Ramos (cell line): Measurements from ENCODE around the gene UBR1.
"Not testable (repeated sequence)": the region's sequence is repeated elsewhere in the genome, so short reads cannot be mapped to it uniquely, and the experiment has no call there.

Source experiments
- in situ Hi-C: fragments of 300-500 bp; cut with MboI; formaldehyde crosslinking; loops from one replicate; pipeline ENCODE4 v1.14.3; 2022; ENCODE audit warnings: low sequenced_read_pairs; ENCODE audit not compliant: unreplicated experiment

UBR1 gene

GRCh38 chr15:43105778-43106485 is at the start of gene UBR1:
UBR1 (minus strand) TSS chr15:43106038; CDS start chr15:43106022, 16 bp downstream.
- in situ Hi-C loops: no loop called here

- in situ Hi-C loops: no loop called here
Observed at GRCh38 chr15:43153269-43153668, 47.4 kb upstream of the UBR1 start.

- in situ Hi-C loops: no loop called here
Observed at GRCh38 chr15:43151688-43152087, 45.9 kb upstream of the UBR1 start.

- in situ Hi-C loops: no loop called here
Observed at GRCh38 chr15:43150191-43150929, 44.5 kb upstream of the UBR1 start.

- in situ Hi-C loops: no loop called here
Observed at GRCh38 chr15:43146184-43146583, 40.3 kb upstream of the UBR1 start.

- in situ Hi-C loops: no loop called here
Observed at GRCh38 chr15:43144512-43144911, 38.7 kb upstream of the UBR1 start.

- in situ Hi-C loops: no loop called here
Observed at GRCh38 chr15:43143203-43143941, 37.5 kb upstream of the UBR1 start.

GRCh38 chr15:43135351-43135750 is 29.5 kb upstream of the UBR1 start:
- in situ Hi-C loops: no loop called here

GRCh38 chr15:43134157-43134635 is 28.4 kb upstream of the UBR1 start:
- in situ Hi-C loops: no loop called here

- in situ Hi-C loops: no loop called here
Observed at GRCh38 chr15:43133430-43134156, 27.8 kb upstream of the UBR1 start, which contains the start of gene TMEM62. TMEM62 (plus strand) TSS chr15:43133586; CDS start chr15:43133803, 217 bp downstream.

- in situ Hi-C loops: no loop called here
Observed at GRCh38 chr15:43132830-43133429, 27.1 kb upstream of the UBR1 start.

GRCh38 chr15:43128980-43129335 is 23.1 kb upstream of the UBR1 start:
- in situ Hi-C loops: no loop called here

- in situ Hi-C loops: not testable (repeated sequence)
Observed at GRCh38 chr15:43128174-43128979, 22.5 kb upstream of the UBR1 start.

- in situ Hi-C loops: no loop called here
Observed at GRCh38 chr15:43127752-43128151, 21.9 kb upstream of the UBR1 start.

- in situ Hi-C loops: no loop called here
Observed at GRCh38 chr15:43126356-43126755, 20.5 kb upstream of the UBR1 start.

GRCh38 chr15:43125100-43125661 is 19.3 kb upstream of the UBR1 start:
- in situ Hi-C loops: no loop called here

GRCh38 chr15:43121863-43122262 is 16.0 kb upstream of the UBR1 start:
- in situ Hi-C loops: no loop called here

GRCh38 chr15:43118829-43119228 is 13.0 kb upstream of the UBR1 start:
- in situ Hi-C loops: no loop called here

- in situ Hi-C loops: no loop called here
Observed at GRCh38 chr15:43118286-43118685, 12.4 kb upstream of the UBR1 start.
